ENCODE data around the gene CDK13. TPM values are rescaled to one million over a fixed set of nuclear protein-coding genes. Genes with fewer than 3 reads are reported as not detected.

CDK13 gene
- total RNA-seq, 1 donor, result 109 TPM

- H3K79me2 ChIP-seq (ENCODE audit: insufficient read depth, low read length), result peaks cover 23% of the 10 kb centered on the region
- H3K9me3 ChIP-seq (ENCODE audit: low read depth, low read length), result no peaks in the 10 kb centered on the region
- no peak overlapping the region for H3K4me2 ChIP-seq (ENCODE audit: insufficient read depth, low read length)
- H3K27me3 ChIP-seq (ENCODE audit: insufficient read depth, low read length), result no peaks in the 10 kb centered on the region
- peaks cover 17% of the 10 kb centered on the region for H3K36me3 ChIP-seq (ENCODE audit: insufficient read depth, low read length)
- peak; percentile 51 for DNase-seq (ENCODE audit: insufficient read length, low spot score, missing footprints)
- H3K27ac ChIP-seq (ENCODE audit: low read depth, low read length), result peak overlapping the region; percentile 34
- peaks cover 21% of the 10 kb centered on the region for H4K20me1 ChIP-seq (ENCODE audit: insufficient read depth, low read length)
- peaks cover 2% of the 10 kb centered on the region for H3K4me1 ChIP-seq (ENCODE audit: insufficient read depth, low read length)
- no peak overlapping the region for H2AFZ ChIP-seq (ENCODE audit: low read length)
- no peak overlapping the region for H3K4me3 ChIP-seq (ENCODE audit: insufficient read depth, low read length)
- TF ChIP-seq, protein P1, sequence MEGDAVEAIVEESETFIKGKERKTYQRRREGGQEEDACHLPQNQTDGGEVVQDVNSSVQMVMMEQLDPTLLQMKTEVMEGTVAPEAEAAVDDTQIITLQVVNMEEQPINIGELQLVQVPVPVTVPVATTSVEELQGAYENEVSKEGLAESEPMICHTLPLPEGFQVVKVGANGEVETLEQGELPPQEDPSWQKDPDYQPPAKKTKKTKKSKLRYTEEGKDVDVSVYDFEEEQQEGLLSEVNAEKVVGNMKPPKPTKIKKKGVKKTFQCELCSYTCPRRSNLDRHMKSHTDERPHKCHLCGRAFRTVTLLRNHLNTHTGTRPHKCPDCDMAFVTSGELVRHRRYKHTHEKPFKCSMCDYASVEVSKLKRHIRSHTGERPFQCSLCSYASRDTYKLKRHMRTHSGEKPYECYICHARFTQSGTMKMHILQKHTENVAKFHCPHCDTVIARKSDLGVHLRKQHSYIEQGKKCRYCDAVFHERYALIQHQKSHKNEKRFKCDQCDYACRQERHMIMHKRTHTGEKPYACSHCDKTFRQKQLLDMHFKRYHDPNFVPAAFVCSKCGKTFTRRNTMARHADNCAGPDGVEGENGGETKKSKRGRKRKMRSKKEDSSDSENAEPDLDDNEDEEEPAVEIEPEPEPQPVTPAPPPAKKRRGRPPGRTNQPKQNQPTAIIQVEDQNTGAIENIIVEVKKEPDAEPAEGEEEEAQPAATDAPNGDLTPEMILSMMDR (IDR thresholded peaks at IDR 0.05; ENCODE audit: extremely low read depth, low read depth, low read length), result no peak
These were observed 58.3 kb downstream of the CDK13 start for GRCh38 chr7:40008223-40008815.

DNA sequence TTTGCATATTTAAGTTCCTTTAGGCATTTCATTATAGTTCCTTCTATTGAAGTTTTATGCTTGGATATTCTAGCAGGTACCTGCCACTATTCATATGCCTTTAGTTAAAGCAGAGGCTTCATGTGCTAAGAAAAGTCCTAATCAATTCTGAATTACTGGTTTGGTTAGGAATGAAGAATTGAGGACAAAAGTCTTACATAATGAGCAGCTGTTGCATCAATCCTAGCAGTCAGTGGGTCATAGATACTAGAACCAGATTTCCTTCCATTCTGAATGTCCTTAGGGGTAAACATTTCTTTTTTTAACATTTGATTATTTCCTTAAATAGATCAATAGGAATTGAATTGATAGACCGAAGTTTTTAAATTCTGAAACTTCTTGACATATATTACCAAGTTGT is 59.2 kb downstream of the CDK13 start:
- H3K36me3 ChIP-seq (ENCODE audit: insufficient read depth, low read length), result peaks cover 14% of the 10 kb centered on the region
- H3K4me2 ChIP-seq (ENCODE audit: insufficient read depth, low read length), result no peak overlapping the region
- H3K4me1 ChIP-seq (ENCODE audit: insufficient read depth, low read length), result peaks cover 2% of the 10 kb centered on the region
- no peak overlapping the region for H2AFZ ChIP-seq (ENCODE audit: low read length)
- TF ChIP-seq, protein P1 (IDR thresholded peaks at IDR 0.05; ENCODE audit: extremely low read depth, low read depth, low read length), result no peak
- no peak overlapping the region for H3K27ac ChIP-seq (ENCODE audit: low read depth, low read length)
- H3K79me2 ChIP-seq (ENCODE audit: insufficient read depth, low read length), result peaks cover 24% of the 10 kb centered on the region
- no peaks in the 10 kb centered on the region for H3K9me3 ChIP-seq (ENCODE audit: low read depth, low read length)
- H3K27me3 ChIP-seq (ENCODE audit: insufficient read depth, low read length), result no peaks in the 10 kb centered on the region
- DNase-seq (ENCODE audit: insufficient read length, low spot score, missing footprints), result no peak
- H4K20me1 ChIP-seq (ENCODE audit: insufficient read depth, low read length), result peaks cover 17% of the 10 kb centered on the region
- no peak overlapping the region for H3K4me3 ChIP-seq (ENCODE audit: insufficient read depth, low read length)

GRCh38 chr7:40014376-40014775 is 64.3 kb downstream of the CDK13 start:
- Histone ChIP-seq H3K4me1 (ENCODE audit: insufficient read depth, low read length) (no peaks in the 10 kb centered on the region), H3K4me3 (ENCODE audit: insufficient read depth, low read length) (no peak overlapping the region), H3K36me3 (ENCODE audit: insufficient read depth, low read length) (peaks cover 11% of the 10 kb centered on the region), H4K20me1 (ENCODE audit: insufficient read depth, low read length) (peaks cover 13% of the 10 kb centered on the region), H3K4me2 (ENCODE audit: insufficient read depth, low read length) (no peak overlapping the region), H3K27me3 (ENCODE audit: insufficient read depth, low read length) (no peaks in the 10 kb centered on the region), H2AFZ (ENCODE audit: low read length) (no peak overlapping the region), H3K79me2 (ENCODE audit: insufficient read depth, low read length) (peaks cover 22% of the 10 kb centered on the region), H3K27ac (ENCODE audit: low read depth, low read length) (no peak overlapping the region), H3K9me3 (ENCODE audit: low read depth, low read length) (no peaks in the 10 kb centered on the region)
- TF ChIP-seq, protein P1 (IDR thresholded peaks at IDR 0.05; ENCODE audit: extremely low read depth, low read depth, low read length), result no peak
- DNase-seq (ENCODE audit: insufficient read length, low spot score, missing footprints), result no peak

DNA sequence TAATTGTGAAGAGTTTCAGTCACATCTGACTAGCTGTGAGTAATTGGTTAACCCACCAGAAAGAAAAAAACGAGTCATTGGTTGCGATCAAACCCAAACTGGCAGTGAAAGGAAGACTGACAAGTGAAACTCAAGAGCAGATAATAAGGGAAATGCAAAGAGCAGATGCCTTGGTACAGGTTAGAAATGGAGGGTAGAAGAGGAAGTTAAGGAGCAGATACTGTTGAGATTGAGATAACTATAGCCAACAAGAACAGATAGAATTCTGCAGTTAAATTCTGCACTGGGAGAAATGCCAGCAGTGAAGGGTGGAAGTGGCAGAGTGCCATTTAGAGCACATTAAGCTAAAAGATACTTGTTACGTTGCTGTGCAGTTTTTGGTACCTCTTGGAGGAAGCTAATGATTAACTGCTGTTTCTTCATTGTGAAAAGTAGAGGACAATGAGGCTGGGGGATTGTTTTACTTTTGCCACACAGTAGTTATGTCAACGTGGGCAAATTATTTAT is 65.8 kb downstream of the CDK13 start:
- no peaks in the 10 kb centered on the region for H3K4me1 ChIP-seq (ENCODE audit: insufficient read depth, low read length)
- no peaks in the 10 kb centered on the region for H3K27me3 ChIP-seq (ENCODE audit: insufficient read depth, low read length)
- no peak overlapping the region for H3K4me3 ChIP-seq (ENCODE audit: insufficient read depth, low read length)
- TF ChIP-seq, protein P1 (IDR thresholded peaks at IDR 0.05; ENCODE audit: extremely low read depth, low read depth, low read length), result no peak
- peaks cover 4% of the 10 kb centered on the region for H3K36me3 ChIP-seq (ENCODE audit: insufficient read depth, low read length)
- H4K20me1 ChIP-seq (ENCODE audit: insufficient read depth, low read length), result peaks cover 13% of the 10 kb centered on the region
- no peak overlapping the region for H2AFZ ChIP-seq (ENCODE audit: low read length)
- no peaks in the 10 kb centered on the region for H3K9me3 ChIP-seq (ENCODE audit: low read depth, low read length)
- peaks cover 20% of the 10 kb centered on the region for H3K79me2 ChIP-seq (ENCODE audit: insufficient read depth, low read length)
- H3K4me2 ChIP-seq (ENCODE audit: insufficient read depth, low read length), result peak overlapping the region; percentile 35
- H3K27ac ChIP-seq (ENCODE audit: low read depth, low read length), result no peak overlapping the region
- DNase-seq (ENCODE audit: insufficient read length, low spot score, missing footprints), result peak; percentile 25
